AG04449 (cell line): ENCODE results near the gene FZR1.
"Not testable (repeated sequence)": the region's sequence is repeated elsewhere in the genome, so short reads cannot be mapped to it uniquely, and the experiment has no call there.

ENCODE experiments used
- CTCF ChIA-PET: fragments of 350-600 bp; formaldehyde crosslinking; extraction: SDS; loops from one replicate; lab custom pipeline; 2021; ENCODE audit warnings: antibody characterized with exemption; lab: Yijun Ruan, JAX
- POLR2A ChIA-PET: fragments of 400-600, 350-600 bp; formaldehyde crosslinking; extraction: SDS; loops from one replicate; lab custom pipeline; 2020; ENCODE audit warnings: antibody characterized with exemption, inconsistent platforms; lab: Yijun Ruan, JAX
- DNase-seq: peaks from one replicate; pipeline ENCODE4 v3.0.0-alpha.2; 2010; ENCODE audit warnings: low read depth, low spot score
- H3K4me3 ChIP-seq: 2 replicates; pipeline ENCODE4 v1.5.1; 2011; ENCODE audit warnings: low read depth, mild to moderate bottlenecking, control low read depth, low read length
- TF ChIP-seq, protein P1 (sequence below): IDR thresholded peaks from one replicate; pipeline ENCODE4 v1.5.1; 2011; ENCODE audit warnings: mild to moderate bottlenecking, moderate library complexity, low read length, control low read depth, inconsistent platforms; ENCODE audit not compliant: insufficient read depth; ENCODE audit errors: missing control alignments

The FZR1 gene

DNA sequence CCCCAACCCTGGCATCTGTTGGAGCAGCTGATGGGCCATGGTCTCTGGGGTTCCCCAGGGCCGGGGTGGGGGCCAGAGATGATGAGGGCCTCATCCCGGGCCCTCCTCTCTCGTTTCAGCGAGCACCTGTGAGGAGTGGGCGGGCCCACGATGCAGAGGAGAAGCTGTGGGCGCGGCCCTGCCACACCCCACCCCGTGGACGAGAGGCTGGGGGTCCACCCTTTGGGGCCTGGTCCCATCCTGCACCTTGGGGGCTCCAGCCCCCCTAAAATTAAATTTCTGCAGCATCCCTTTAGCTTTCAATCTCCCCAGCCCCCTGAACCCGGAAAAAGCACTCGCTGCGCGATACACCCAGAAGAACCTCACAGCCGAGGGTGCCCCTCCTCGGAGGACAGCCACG lies 72.3 kb downstream of the FZR1 start:
- ChIA-PET CTCF (interaction anchor here (1.9 to 2.0 kb wide), 2 partner anchors 21 to 562 kb away, joined by 4 to 5 read pairs; partner anchors contain the start of gene MFSD12), POLR2A (interaction anchor here (0.6 kb wide), 1 partner anchor 406 kb away, joined by 3 read pairs; no protein-coding TSS in a partner anchor)
- H3K4me3 ChIP-seq, result no peak overlapping the region
- DNase-seq, result no peak
- TF ChIP-seq, protein P1, sequence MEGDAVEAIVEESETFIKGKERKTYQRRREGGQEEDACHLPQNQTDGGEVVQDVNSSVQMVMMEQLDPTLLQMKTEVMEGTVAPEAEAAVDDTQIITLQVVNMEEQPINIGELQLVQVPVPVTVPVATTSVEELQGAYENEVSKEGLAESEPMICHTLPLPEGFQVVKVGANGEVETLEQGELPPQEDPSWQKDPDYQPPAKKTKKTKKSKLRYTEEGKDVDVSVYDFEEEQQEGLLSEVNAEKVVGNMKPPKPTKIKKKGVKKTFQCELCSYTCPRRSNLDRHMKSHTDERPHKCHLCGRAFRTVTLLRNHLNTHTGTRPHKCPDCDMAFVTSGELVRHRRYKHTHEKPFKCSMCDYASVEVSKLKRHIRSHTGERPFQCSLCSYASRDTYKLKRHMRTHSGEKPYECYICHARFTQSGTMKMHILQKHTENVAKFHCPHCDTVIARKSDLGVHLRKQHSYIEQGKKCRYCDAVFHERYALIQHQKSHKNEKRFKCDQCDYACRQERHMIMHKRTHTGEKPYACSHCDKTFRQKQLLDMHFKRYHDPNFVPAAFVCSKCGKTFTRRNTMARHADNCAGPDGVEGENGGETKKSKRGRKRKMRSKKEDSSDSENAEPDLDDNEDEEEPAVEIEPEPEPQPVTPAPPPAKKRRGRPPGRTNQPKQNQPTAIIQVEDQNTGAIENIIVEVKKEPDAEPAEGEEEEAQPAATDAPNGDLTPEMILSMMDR, result no peak

DNA sequence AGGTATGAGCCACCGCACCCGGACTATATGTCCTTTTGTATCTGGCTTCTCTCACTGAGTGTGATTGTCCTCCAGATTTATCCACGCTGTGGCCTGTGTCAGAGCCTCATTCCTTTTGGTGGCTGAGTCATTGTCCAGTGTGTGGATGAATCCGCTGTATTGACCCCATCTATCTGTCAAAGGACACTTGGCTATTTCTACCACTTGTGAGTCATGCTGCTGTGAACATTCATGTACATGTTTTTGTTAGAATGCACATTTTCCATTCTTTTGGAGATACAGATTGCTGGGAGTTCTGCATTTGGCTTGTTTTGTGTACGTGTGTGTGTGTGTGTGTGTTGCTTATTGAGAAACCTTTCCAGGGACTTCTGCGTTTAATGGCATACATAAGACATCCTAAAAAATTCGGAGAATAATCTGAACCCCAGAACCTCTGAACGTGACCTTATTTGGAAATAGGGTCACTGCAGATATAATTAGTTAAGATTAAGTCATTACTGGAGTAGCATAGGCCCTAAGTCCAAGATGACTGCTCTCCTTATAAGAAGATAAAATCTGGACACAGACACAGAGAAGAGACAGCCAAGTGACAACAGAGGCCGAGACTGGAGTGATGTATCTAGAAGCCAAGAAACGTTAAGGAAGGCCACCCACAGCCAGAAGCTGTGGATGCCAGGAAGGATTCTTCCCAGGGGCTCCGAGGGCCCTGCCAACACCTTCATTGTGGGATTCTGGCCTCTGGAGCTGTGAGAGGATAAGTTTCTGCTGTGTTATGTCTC lies 74.2 kb downstream of the FZR1 start:
- peak; percentile 84 for DNase-seq
- TF ChIP-seq, protein P1, result no peak
- H3K4me3 ChIP-seq, result no peak overlapping the region
- POLR2A ChIA-PET, result interaction anchor here (1.4 kb wide), 1 partner anchor 79 kb away, joined by 3 read pairs; no protein-coding TSS in a partner anchor
- CTCF ChIA-PET, result no interaction called here

DNA sequence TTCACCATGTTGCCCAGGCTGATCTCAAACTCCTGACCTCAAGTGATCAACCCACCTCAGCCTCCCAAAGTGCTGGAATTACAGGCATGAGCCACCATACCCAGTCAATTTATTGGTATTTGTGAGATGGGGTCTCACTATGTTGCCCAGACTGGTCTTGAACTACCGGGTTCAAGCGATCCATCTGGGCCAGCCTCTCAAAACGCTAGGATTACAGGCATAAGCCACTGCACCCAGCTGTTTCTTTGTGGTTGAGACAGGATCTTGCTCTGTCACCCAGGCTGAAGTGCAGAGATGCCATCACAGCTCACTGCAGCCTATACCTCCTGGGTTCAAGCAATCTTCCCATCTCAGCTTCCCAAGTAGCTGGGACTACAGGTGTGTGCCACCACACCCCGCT lies 75.7 kb downstream of the FZR1 start:
- POLR2A ChIA-PET, result interaction anchor here (1.4 kb wide), 1 partner anchor 81 kb away, joined by 3 read pairs; no protein-coding TSS in a partner anchor
- not testable (repeated sequence) for DNase-seq, H3K4me3 ChIP-seq
- CTCF ChIA-PET, result interaction anchor here (1.0 kb wide), 1 partner anchor 9 kb away, joined by 3 read pairs; no protein-coding TSS in a partner anchor

DNA sequence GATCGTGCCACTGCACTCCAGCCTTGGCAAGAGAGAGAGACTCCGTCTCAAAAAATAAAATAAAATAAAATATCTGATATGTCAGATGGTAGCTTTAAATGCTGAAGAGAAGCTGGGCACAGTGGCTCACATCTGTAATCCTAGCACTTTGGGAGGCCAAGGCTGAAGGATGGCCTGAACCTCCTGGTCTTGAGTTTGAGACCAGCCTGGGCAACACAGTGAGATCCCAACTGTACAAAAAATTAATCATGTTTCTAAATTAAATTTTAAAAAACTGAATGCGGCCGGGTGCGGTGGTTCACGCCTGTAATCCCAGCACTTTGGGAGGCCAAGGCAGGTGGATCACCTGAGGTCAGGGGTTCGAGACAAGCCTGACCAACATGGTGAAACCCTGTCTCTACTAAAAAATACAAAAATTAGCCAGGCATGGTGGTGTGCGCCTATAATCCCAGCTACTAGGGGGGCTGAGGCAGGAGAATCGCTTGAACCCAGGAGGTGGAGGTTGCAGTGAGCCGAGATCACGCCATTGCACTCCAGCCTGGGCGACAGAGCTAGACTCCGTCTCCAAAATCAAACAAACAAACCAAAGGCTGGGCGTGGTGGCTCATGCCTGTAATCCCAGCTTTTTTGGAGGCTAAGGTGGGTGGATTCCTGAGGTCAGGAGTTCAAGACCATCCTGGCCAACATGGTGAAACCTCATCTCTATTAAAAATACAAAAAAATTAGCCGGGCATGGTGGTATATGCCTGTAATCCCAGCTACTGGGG lies 78.1 kb downstream of the FZR1 start:
- DNase-seq, POLR2A ChIA-PET, H3K4me3 ChIP-seq: not testable (repeated sequence)
- CTCF ChIA-PET, result interaction anchor here (1.3 to 3.1 kb wide), 4 partner anchors 12 to 39 kb away, joined by 3 to 12 read pairs (median 4); no protein-coding TSS in a partner anchor

DNA sequence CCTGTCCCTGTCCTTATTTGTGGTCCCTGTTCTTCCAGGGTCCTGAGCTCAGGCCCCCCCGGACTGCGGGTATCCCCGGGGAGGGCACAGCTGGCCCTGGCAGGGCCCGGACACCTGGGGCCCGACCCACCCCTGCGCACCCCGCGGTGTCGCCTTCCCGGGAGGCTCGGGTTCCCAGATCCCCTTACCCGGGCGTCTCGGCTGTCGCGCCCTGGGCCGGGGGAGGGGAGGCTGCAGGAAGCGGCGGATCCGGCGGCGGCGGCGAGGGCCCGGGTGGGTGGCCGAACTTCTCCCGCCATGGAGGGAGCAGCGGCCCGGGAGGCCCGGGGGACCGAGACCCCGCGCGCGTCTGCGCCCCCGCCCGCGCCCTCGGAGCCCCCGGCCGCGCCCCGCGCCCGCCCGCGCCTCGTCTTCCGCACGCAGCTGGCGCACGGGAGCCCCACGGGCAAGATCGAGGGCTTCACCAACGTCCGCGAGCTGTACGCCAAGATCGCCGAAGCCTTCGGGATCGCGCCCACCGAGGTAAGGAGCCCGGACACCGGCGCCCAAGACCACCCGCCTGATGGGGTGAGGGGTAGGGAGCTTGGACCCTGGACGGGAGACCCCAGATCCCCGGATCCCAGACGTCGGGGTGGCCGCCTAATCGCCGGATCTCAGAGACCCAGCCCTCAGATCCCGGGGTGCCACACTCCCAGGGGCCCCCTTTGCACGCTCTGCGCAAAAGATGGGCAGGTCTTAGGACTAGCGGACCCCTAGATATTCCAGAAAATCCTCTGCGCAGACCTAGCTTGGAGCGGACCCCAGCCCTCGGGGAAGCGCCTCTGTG lies 79.4 kb downstream of the FZR1 start, which contains the start of gene GIPC3:
GIPC3 (plus strand) TSS at position 178 of the 826 bp plus-strand sequence; CDS start at position 298, 120 bp downstream.
- ChIA-PET POLR2A (no interaction called here), CTCF (interaction anchor here (0.5 to 3.1 kb wide), 11 partner anchors 10 to 58 kb away, joined by 3 to 12 read pairs (median 4); no protein-coding TSS in a partner anchor)
- DNase-seq, result no peak
- TF ChIP-seq, protein P1, result no peak
- peak within 1 kb of the TSS; percentile 36 for H3K4me3 ChIP-seq

DNA sequence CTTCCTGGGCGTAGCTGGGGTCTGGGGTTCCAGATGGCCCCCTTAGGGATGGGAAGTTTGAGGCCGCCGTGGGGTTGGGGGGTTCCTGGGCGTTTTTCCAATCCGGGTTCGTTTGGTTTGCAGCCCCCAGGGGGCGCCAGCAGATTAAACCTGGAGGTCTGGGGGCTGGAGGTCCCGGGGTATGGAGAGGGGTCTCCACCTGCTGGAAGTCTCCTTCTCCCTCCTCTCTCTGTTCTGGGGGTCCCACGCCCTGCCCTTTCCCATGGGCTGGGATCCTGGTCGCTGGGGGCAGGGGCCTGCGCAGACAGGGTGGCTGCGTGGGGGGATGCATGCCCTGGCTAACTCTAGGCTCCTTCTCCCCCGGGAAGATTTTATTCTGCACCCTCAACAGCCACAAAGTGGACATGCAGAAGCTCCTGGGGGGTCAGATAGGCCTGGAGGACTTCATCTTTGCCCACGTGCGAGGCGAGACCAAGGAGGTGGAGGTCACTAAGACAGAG lies 80.1 kb downstream of the FZR1 start:
- H3K4me3 ChIP-seq, result peak overlapping the region; percentile 36
- DNase-seq, result no peak
- POLR2A ChIA-PET, result no interaction called here
- CTCF ChIA-PET, result interaction anchor here (1.0 to 3.1 kb wide), 9 partner anchors 10 to 40 kb away, joined by 3 to 12 read pairs (median 5); partner anchors contain the start of gene TBXA2R
- TF ChIP-seq, protein P1, result peak; percentile 27
